B cell (primary cell): Measurements from ENCODE around the gene AIG1. TPM values are rescaled to one million over a fixed set of nuclear protein-coding genes. Genes with fewer than 3 reads are reported as not detected.

Experiments
- ATAC-seq: fragments of 200-7000 bp; cut with Tn5 transposase; one replicate; pipeline ENCODE4 v1.10.0; 2021; ENCODE audit warnings: low read depth, mild to moderate bottlenecking, moderate number of reproducible peaks, moderate library complexity
- CTCF ChIA-PET: fragments of 350-600 bp; sonication (Branson Sonifier 250); formaldehyde crosslinking; loops from one replicate; lab custom pipeline; 2021; ENCODE audit warnings: antibody characterized with exemption, inconsistent platforms; lab: Charles Lee
- POLR2A ChIA-PET: fragments of 350-600 bp; sonication (Branson Sonifier 250); formaldehyde crosslinking; loops from one replicate; lab custom pipeline; 2021; ENCODE audit warnings: antibody characterized with exemption; lab: Charles Lee
- DNase-seq: peaks from one replicate; pipeline ENCODE4 v3.0.0; 2013
- H2AFZ ChIP-seq: 2 replicates; pipeline ENCODE4 v1.6.1; 2012; ENCODE audit warnings: mild to moderate bottlenecking, low read depth, low read length; ENCODE audit not compliant: insufficient read depth, poor library complexity, severe bottlenecking
- H3K27ac ChIP-seq, 2 donors: 1 replicate in 1 of 2; 2 replicates in 1 of 2; pipeline ENCODE4 v1.5.1; 2012 to 2013; ENCODE audit warnings: low read length in 2 of 2, mild to moderate bottlenecking in 2 of 2, moderate library complexity in 1 of 2
- H3K27me3 ChIP-seq, 4 experiments: fragments of 200-600 bp in 1 of 4; sonication (generic) in 1 of 4; replicated peaks in 1 of 4; 1 replicate in 2 of 4; 2 replicates in 2 of 4; pipeline versions ENCODE4 v1.6.1 to v1.7.0; 2013 to 2016; ENCODE audit warnings: low read length in 3 of 4, mild to moderate bottlenecking in 2 of 4, mixed read lengths in 1 of 4, moderate library complexity in 1 of 4; ENCODE audit not compliant: insufficient read depth in 4 of 4, control insufficient read depth in 3 of 4; ENCODE audit errors: control extremely low read depth in 1 of 4
- H3K36me3 ChIP-seq, 2 experiments: replicated peaks in 1 of 2; 1 replicate in 1 of 2; 2 replicates in 1 of 2; pipeline versions ENCODE4 v1.6.1 to v1.7.1; 2013; ENCODE audit warnings: low read length in 1 of 2; ENCODE audit not compliant: insufficient read depth in 2 of 2, control insufficient read depth in 1 of 2; ENCODE audit errors: control extremely low read depth in 1 of 2, extremely low read depth in 1 of 2
- H3K4me1 ChIP-seq, 2 donors: fragments of 200-600 bp in 1 of 2; sonication (generic) in 1 of 2; 1 replicate in 1 of 2; 2 replicates in 1 of 2; pipeline versions ENCODE4 v1.5.1 to v1.6.1; 2013 to 2017; ENCODE audit warnings: low read length in 2 of 2; ENCODE audit not compliant: control insufficient read depth in 2 of 2, insufficient read depth in 2 of 2
- H3K4me2 ChIP-seq: replicated peaks from 2 replicates; pipeline ENCODE3; 2012; ENCODE audit warnings: mild to moderate bottlenecking, low read depth, low read length; ENCODE audit not compliant: poor library complexity, severe bottlenecking
- H3K4me3 ChIP-seq, 5 experiments: fragments of 200-600 bp in 1 of 5; sonication (generic) in 1 of 5; 1 replicate in 3 of 5; 2 replicates in 2 of 5; pipeline versions ENCODE4 v1.5.1 to v1.7.0; 2011 to 2016; ENCODE audit warnings: low read length in 4 of 5, mild to moderate bottlenecking in 4 of 5, low read depth in 2 of 5, control low read depth in 1 of 5, moderate library complexity in 1 of 5; ENCODE audit not compliant: insufficient read depth in 1 of 5; ENCODE audit errors: control extremely low read depth in 1 of 5, extremely low read depth in 1 of 5
- H3K79me2 ChIP-seq: fragments of 200-600 bp; sonication (generic); one replicate; pipeline ENCODE4 v1.6.0; 2016; ENCODE audit warnings: low read length; ENCODE audit not compliant: control insufficient read depth, insufficient read depth
- H3K9ac ChIP-seq: fragments of 200-600 bp; sonication (generic); 2 replicates; pipeline ENCODE4 v1.6.1; 2017; ENCODE audit warnings: mild to moderate bottlenecking, low read length, moderate library complexity
- H3K9me3 ChIP-seq, 3 donors: one replicate each; pipeline versions ENCODE4 v1.6.1 to v1.7.1; 2013; ENCODE audit warnings: low read length in 2 of 3; ENCODE audit not compliant: control insufficient read depth in 2 of 3, insufficient read depth in 1 of 3; ENCODE audit errors: control extremely low read depth in 1 of 3
- H4K20me1 ChIP-seq: 2 replicates; pipeline ENCODE4 v1.6.0; 2012; ENCODE audit warnings: mild to moderate bottlenecking, low read length; ENCODE audit not compliant: insufficient read depth, control insufficient read depth, poor library complexity, severe bottlenecking
- H3K27ac Mint-ChIP-seq: one replicate; pipeline ENCODE4 v1.8.0; 2021; ENCODE audit warnings: mixed read lengths
- H3K27me3 Mint-ChIP-seq: one replicate; pipeline ENCODE4 v1.8.0; 2021; ENCODE audit warnings: mixed read lengths
- H3K4me1 Mint-ChIP-seq: one replicate; pipeline ENCODE4 v1.8.0; 2021; ENCODE audit warnings: mixed read lengths
- H3K4me3 Mint-ChIP-seq: one replicate; pipeline ENCODE4 v1.8.0; 2021; ENCODE audit warnings: mixed read lengths
- H3K9me3 Mint-ChIP-seq: one replicate; pipeline ENCODE4 v1.8.0; 2022; ENCODE audit warnings: mixed read lengths; ENCODE audit not compliant: insufficient read depth
- CTCF ChIP-seq: fragments of 200-600 bp; IDR thresholded peaks from one replicate; pipeline ENCODE4 v1.8.0; 2022; ENCODE audit warnings: antibody characterized with exemption, mild to moderate bottlenecking
- EZH2 ChIP-seq: IDR thresholded peaks from 2 replicates; pipeline ENCODE4 v1.6.1; 2012; ENCODE audit warnings: borderline replicate concordance, low read depth, mild to moderate bottlenecking, moderate library complexity, low read length; ENCODE audit not compliant: insufficient read depth, poor library complexity, severe bottlenecking
- WGBS: methylation state at CpG from one replicate; pipeline ENCODE4 v1.1.5; 2013; ENCODE audit warnings: missing lambda C conversion rate; ENCODE audit not compliant: insufficient coverage; 5-methylcytosine and 5-hydroxymethylcytosine counted together
- intact Hi-C: fragments of 100-400 bp; cut with micrococcal nuclease; formaldehyde crosslinking; loops from one replicate; pipeline ENCODE4 v1.10.0; 2022
- polyA plus RNA-seq: library from polyadenylated mRNA; depleted of rRNA; stranded (reverse); fragments of >200 nt; gene quantifications from 2 replicates; pipeline ENCODE4 v1.2.3, GENCODE V29; 2012
- total RNA-seq, 2 donors: library from RNA; stranded (reverse); fragments of 120-200 nt in 1 of 2; gene quantifications; 1 replicate in 1 of 2; 2 replicates in 1 of 2; pipeline versions ENCODE4 v1.2.3 to v1.2.4, GENCODE V29; 2013 to 2022

Gene AIG1
- total and polyA plus RNA-seq, 2 donors (not counting 1 experiment from before 2014, with no cell fraction given): 7.0 to 9.0 TPM

- no peaks in the 10 kb centered on the region for H3K9me3 Mint-ChIP-seq
- no peaks in the 10 kb centered on the region for H3K27me3 Mint-ChIP-seq
- Histone ChIP-seq H3K4me3 (no peak overlapping the region), H3K27ac (no peak overlapping the region), H3K36me3 (no peaks in the 10 kb centered on the region), H2AFZ (no peak overlapping the region), H3K9me3 (peaks cover 5 to 17% (median 6%) of the 10 kb centered on the region in 3 donors), H3K4me2 (no peak overlapping the region), H3K27me3 (no peaks in the 10 kb centered on the region), H3K79me2 (no peaks in the 10 kb centered on the region), H4K20me1 (no peaks in the 10 kb centered on the region), H3K9ac (no peak overlapping the region), H3K4me1 (no peaks in the 10 kb centered on the region)
- intact Hi-C loops: no loop called here
- no peak for DNase-seq
- no CpG with 5 or more reads among the region's 7 CpGs for WGBS
- no peak overlapping the region for H3K27ac Mint-ChIP-seq
- ChIA-PET POLR2A (no interaction called here), CTCF (interaction anchor here (0.6 kb wide), 1 partner anchor 375 kb away, joined by 3 read pairs; no protein-coding TSS in a partner anchor)
- H3K4me3 Mint-ChIP-seq: no peak overlapping the region
- no peak for ATAC-seq
- TF ChIP-seq CTCF: no peak
- TF ChIP-seq EZH2: no peak
- H3K4me1 Mint-ChIP-seq: no peaks in the 10 kb centered on the region
Measured at GRCh38 chr6:143260857-143261256, 200.2 kb downstream of the AIG1 start.

GRCh38 chr6:143261899-143262436 lies 201.3 kb downstream of the AIG1 start:
- Histone ChIP-seq H3K27me3 (no peaks in the 10 kb centered on the region), H3K9ac (no peak overlapping the region), H3K36me3 (no peaks in the 10 kb centered on the region), H4K20me1 (no peaks in the 10 kb centered on the region), H3K4me1 (no peaks in the 10 kb centered on the region), H3K9me3 (peaks cover 5 to 17% (median 6%) of the 10 kb centered on the region in 3 donors), H2AFZ (no peak overlapping the region), H3K79me2 (no peaks in the 10 kb centered on the region), H3K4me2 (no peak overlapping the region), H3K27ac (no peak overlapping the region), H3K4me3 (no peak overlapping the region)
- Mint-ChIP-seq H3K27me3 (no peaks in the 10 kb centered on the region), H3K4me3 (no peak overlapping the region), H3K4me1 (no peaks in the 10 kb centered on the region), H3K27ac (no peak overlapping the region), H3K9me3 (no peaks in the 10 kb centered on the region)
- intact Hi-C loops: no loop called here
- ChIA-PET POLR2A (no interaction called here), CTCF (no interaction called here)
- TF ChIP-seq EZH2: no peak
- no peak for TF ChIP-seq CTCF
- no peak for DNase-seq
- ATAC-seq: no peak
- 100% methylated on average over 1 of the region's 3 CpGs for WGBS
